ENCODE data around the gene PAGR1. TPM values are rescaled to one million over a fixed set of nuclear protein-coding genes. Genes with fewer than 3 reads are reported as not detected.

The PAGR1 gene
- total and polyA plus RNA-seq, 2 donors (not counting 1 experiment from before 2014, with no cell fraction given) = 17.8 to 28.4 TPM

DNA sequence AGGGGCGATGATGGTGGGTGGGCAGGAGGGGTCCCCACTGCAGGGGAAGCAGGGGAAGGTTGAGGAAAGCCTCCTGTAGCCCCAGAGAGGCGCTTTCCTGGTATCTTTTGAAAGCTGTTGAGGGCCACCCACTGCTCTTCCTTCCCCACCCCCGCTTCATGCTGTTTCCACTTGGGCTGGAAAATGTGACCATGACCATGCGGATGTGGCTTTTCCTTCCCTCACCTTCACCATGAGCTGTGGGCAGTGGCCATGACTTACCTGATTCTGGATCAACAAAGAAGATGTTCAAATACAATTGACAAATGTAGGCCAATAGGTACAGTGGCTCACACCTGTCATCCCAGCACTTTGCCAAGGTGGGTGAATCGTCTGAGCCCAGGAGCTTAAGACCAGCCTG lies 18.1 kb downstream of the PAGR1 start:
- no peak for DNase-seq
- Histone ChIP-seq H3K4me1 (ENCODE audit: control insufficient read depth in 2 of 2, insufficient read depth in 2 of 2, low read length in 2 of 2) (no peaks in the 10 kb centered on the region), H3K4me3 (ENCODE audit: control extremely low read depth in 1 of 5, extremely low read depth in 1 of 5, insufficient read depth in 1 of 5, low read depth in 2 of 5, low read length in 4 of 5) (no peak overlapping the region), H3K9me3 (ENCODE audit: control extremely low read depth in 1 of 3, control insufficient read depth in 2 of 3, insufficient read depth in 1 of 3, low read length in 2 of 3) (no peaks in the 10 kb centered on the region), H3K9ac (ENCODE audit: low read length) (no peak overlapping the region), H3K27me3 (replicated peaks in 1 of 4; ENCODE audit: control extremely low read depth in 1 of 4, control insufficient read depth in 3 of 4, insufficient read depth in 4 of 4, low read length in 3 of 4) (no peaks in the 10 kb centered on the region), H3K4me2 (replicated peaks; ENCODE audit: low read depth, low read length, poor library complexity, severe bottlenecking) (no peak overlapping the region), H3K36me3 (replicated peaks in 1 of 2; ENCODE audit: control extremely low read depth in 1 of 2, control insufficient read depth in 1 of 2, extremely low read depth in 1 of 2, insufficient read depth in 2 of 2, low read length in 1 of 2) (peaks cover 4 to 61% of the 10 kb centered on the region in 2 experiments), H4K20me1 (ENCODE audit: control insufficient read depth, insufficient read depth, low read length, poor library complexity, severe bottlenecking) (peaks cover 27% of the 10 kb centered on the region), H2AFZ (ENCODE audit: insufficient read depth, low read depth, low read length, poor library complexity, severe bottlenecking) (no peak overlapping the region), H3K79me2 (ENCODE audit: control insufficient read depth, insufficient read depth, low read length) (peaks cover 19% of the 10 kb centered on the region), H3K27ac (ENCODE audit: low read length in 2 of 2) (no peak overlapping the region)
- no peaks in the 10 kb centered on the region for H3K4me1 Mint-ChIP-seq
- TF ChIP-seq EZH2 (IDR thresholded peaks at IDR 0.05; ENCODE audit: borderline replicate concordance, insufficient read depth, low read depth, low read length, poor library complexity, severe bottlenecking) (no peak), CTCF (IDR thresholded peaks at IDR 0.05) (no peak)
- no peaks in the 10 kb centered on the region for H3K9me3 Mint-ChIP-seq (ENCODE audit: insufficient read depth)
- intact Hi-C loops (cut with micrococcal nuclease) = no loop called here
- POLR2A ChIA-PET = interaction anchor here (0.6 kb wide), 1 partner anchor 77 kb away, joined by 4 read pairs; no protein-coding TSS in a partner anchor
- WGBS (ENCODE audit: insufficient coverage) = 93% methylated on average over 4 of the region's 5 CpGs
- no peaks in the 10 kb centered on the region for H3K27me3 Mint-ChIP-seq
- H3K27ac Mint-ChIP-seq = no peak overlapping the region
- ATAC-seq (ENCODE audit: low read depth) = no peak
- no peak overlapping the region for H3K4me3 Mint-ChIP-seq
- CTCF ChIA-PET = interaction anchor here (0.8 kb wide), 1 partner anchor 14 kb away, joined by 3 read pairs; no protein-coding TSS in a partner anchor

- no peak overlapping the region for H3K4me3 ChIP-seq (ENCODE audit: control extremely low read depth in 1 of 5, extremely low read depth in 1 of 5, insufficient read depth in 1 of 5, low read depth in 2 of 5, low read length in 4 of 5)
- ATAC-seq (ENCODE audit: low read depth) = no peak
- H3K27ac ChIP-seq (ENCODE audit: low read length in 2 of 2) = no peak overlapping the region
- CTCF ChIA-PET = interaction anchor here (0.7 kb wide), 1 partner anchor 9 kb away, joined by 3 read pairs; no protein-coding TSS in a partner anchor
- H3K9ac ChIP-seq (ENCODE audit: low read length) = no peak overlapping the region
- DNase-seq = no peak
- no peaks in the 10 kb centered on the region for H3K9me3 ChIP-seq (ENCODE audit: control extremely low read depth in 1 of 3, control insufficient read depth in 2 of 3, insufficient read depth in 1 of 3, low read length in 2 of 3)
- H3K9me3 Mint-ChIP-seq (ENCODE audit: insufficient read depth) = no peaks in the 10 kb centered on the region
- no peak overlapping the region for H3K4me2 ChIP-seq (replicated peaks; ENCODE audit: low read depth, low read length, poor library complexity, severe bottlenecking)
- peaks cover under 1% of the 10 kb centered on the region for H3K79me2 ChIP-seq (ENCODE audit: control insufficient read depth, insufficient read depth, low read length)
- no peaks in the 10 kb centered on the region for H3K4me1 Mint-ChIP-seq
- H3K36me3 ChIP-seq (replicated peaks in 1 of 2; ENCODE audit: control extremely low read depth in 1 of 2, control insufficient read depth in 1 of 2, extremely low read depth in 1 of 2, insufficient read depth in 2 of 2, low read length in 1 of 2) = peaks cover 4 to 65% of the 10 kb centered on the region in 2 experiments
- no peak overlapping the region for H3K27ac Mint-ChIP-seq
- POLR2A ChIA-PET = interaction anchor here (0.7 kb wide), 1 partner anchor 16 kb away, joined by 4 read pairs; the partner anchor contains the start of gene MVP
- 87% methylated on average over 6 of the region's 7 CpGs for WGBS (ENCODE audit: insufficient coverage)
- no peak overlapping the region for H3K4me3 Mint-ChIP-seq
- H3K4me1 ChIP-seq (ENCODE audit: control insufficient read depth in 2 of 2, insufficient read depth in 2 of 2, low read length in 2 of 2) = no peaks in the 10 kb centered on the region
- H3K27me3 ChIP-seq (replicated peaks in 1 of 4; ENCODE audit: control extremely low read depth in 1 of 4, control insufficient read depth in 3 of 4, insufficient read depth in 4 of 4, low read length in 3 of 4) = no peaks in the 10 kb centered on the region
- H2AFZ ChIP-seq (ENCODE audit: insufficient read depth, low read depth, low read length, poor library complexity, severe bottlenecking) = no peak overlapping the region
- intact Hi-C loops (cut with micrococcal nuclease) = no loop called here
- H3K27me3 Mint-ChIP-seq = no peaks in the 10 kb centered on the region
- H4K20me1 ChIP-seq (ENCODE audit: control insufficient read depth, insufficient read depth, low read length, poor library complexity, severe bottlenecking) = peaks cover 8% of the 10 kb centered on the region
- no peak for TF ChIP-seq EZH2 (IDR thresholded peaks at IDR 0.05; ENCODE audit: borderline replicate concordance, insufficient read depth, low read depth, low read length, poor library complexity, severe bottlenecking)
- no peak for TF ChIP-seq CTCF (IDR thresholded peaks at IDR 0.05)
Observed at GRCh38 chr16:29835926-29836325, 20.0 kb downstream of the PAGR1 start.
